ENCODE data around the gene STOML2.
A peak's percentile ranks its signal among the peaks of the same experiment; 100 is the strongest.

GRCh38 chr9:35072461-35073278 lies 30.3 kb downstream of the STOML2 start, which contains the start of gene VCP:
- TF ChIP-seq POLR2A (IDR thresholded peaks at IDR 0.05) = peak; percentile 94
- TF ChIP-seq CTCF (IDR thresholded peaks at IDR 0.05) = no peak

Measured in right lobe of liver (tissue), 4 donors.